Activated T-cell treated with anti-CD3 and anti-CD28 coated beads for 24 hours (primary cell): ENCODE data around the gene NAGLU.
"Not testable (repeated sequence)": the region's sequence is repeated elsewhere in the genome, so short reads cannot be mapped to it uniquely, and the experiment has no call there.

Source experiments
- DNase-seq: peaks from one replicate; pipeline ENCODE4 v3.0.0-alpha.2; 2020; ENCODE audit warnings: low read depth

Gene NAGLU

GRCh38 chr17:42521666-42522262, 14.3 kb upstream of the NAGLU start:
- DNase-seq = no peak

GRCh38 chr17:42522263-42522790, 13.7 kb upstream of the NAGLU start:
- DNase-seq = no peak

- no peak for DNase-seq
These were observed 13.2 kb upstream of the NAGLU start for GRCh38 chr17:42522798-42523278.

- no peak for DNase-seq
These were observed 10.8 kb upstream of the NAGLU start for GRCh38 chr17:42525221-42525620.

- DNase-seq = no peak
These were observed 10.0 kb upstream of the NAGLU start for GRCh38 chr17:42526031-42526444.

GRCh38 chr17:42527932-42528331, 8.1 kb upstream of the NAGLU start:
- DNase-seq = no peak

- DNase-seq = no peak
These were observed 7.0 kb upstream of the NAGLU start for GRCh38 chr17:42529061-42529460.

GRCh38 chr17:42530952-42531454, 5.0 kb upstream of the NAGLU start:
- no peak for DNase-seq

- no peak for DNase-seq
These were observed 4.3 kb upstream of the NAGLU start for GRCh38 chr17:42531455-42532354.

- no peak for DNase-seq
These were observed 640 bp upstream of the NAGLU start for GRCh38 chr17:42535155-42536047.

- DNase-seq = peak; percentile 66
These were observed 523 bp downstream of the NAGLU start for GRCh38 chr17:42536372-42537155.

- no peak for DNase-seq
These were observed 1.2 kb downstream of the NAGLU start for GRCh38 chr17:42537156-42537805.

- no peak for DNase-seq
These were observed 1.9 kb downstream of the NAGLU start for GRCh38 chr17:42537826-42538451.

- no peak for DNase-seq
These were observed 2.4 kb downstream of the NAGLU start for GRCh38 chr17:42538482-42538881.

- DNase-seq = not testable (repeated sequence)
These were observed 4.5 kb downstream of the NAGLU start for GRCh38 chr17:42540558-42540957.

- no peak for DNase-seq
These were observed 5.2 kb downstream of the NAGLU start for GRCh38 chr17:42541041-42541833.

GRCh38 chr17:42543190-42544079, 7.4 kb downstream of the NAGLU start:
- DNase-seq = no peak

- DNase-seq = no peak
These were observed 8.8 kb downstream of the NAGLU start for GRCh38 chr17:42544874-42545283.
